22Rv1 (cell line): Measurements from ENCODE around the gene AMER1.
"Not testable (repeated sequence)": the region's sequence is repeated elsewhere in the genome, so short reads cannot be mapped to it uniquely, and the experiment has no call there.

Source experiments
- ZFX ChIP-seq: fragments of 450-650 bp; IDR thresholded peaks from 2 replicates; pipeline ENCODE4 v1.6.1; 2017; ENCODE audit warnings: antibody characterized with exemption, borderline replicate concordance
- TF ChIP-seq, protein P1 (sequence below): fragments of 450-650 bp; IDR thresholded peaks from 2 replicates; pipeline ENCODE4 v1.5.1; 2017; ENCODE audit warnings: mild to moderate bottlenecking

DNA sequence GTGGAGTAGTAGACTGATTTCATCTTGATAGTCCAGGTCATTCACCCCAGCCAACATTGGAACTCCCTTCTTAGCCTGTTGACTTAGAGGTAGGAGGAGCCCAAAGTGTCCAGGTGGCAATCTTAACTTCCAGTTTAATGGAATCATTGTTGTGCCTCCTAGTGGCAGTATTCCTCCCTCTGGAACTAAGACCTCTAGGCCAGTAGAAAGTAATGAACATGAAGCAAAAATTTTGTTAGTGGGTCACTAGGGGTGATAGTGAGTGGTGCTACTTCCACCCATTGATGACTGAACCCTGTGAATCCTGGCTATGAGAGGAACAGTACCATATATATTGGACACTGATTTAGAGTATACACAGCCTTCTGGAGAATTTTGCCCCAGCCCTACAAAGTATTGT, 8.5 kb upstream of the AMER1 start:
- TF ChIP-seq, protein P1, sequence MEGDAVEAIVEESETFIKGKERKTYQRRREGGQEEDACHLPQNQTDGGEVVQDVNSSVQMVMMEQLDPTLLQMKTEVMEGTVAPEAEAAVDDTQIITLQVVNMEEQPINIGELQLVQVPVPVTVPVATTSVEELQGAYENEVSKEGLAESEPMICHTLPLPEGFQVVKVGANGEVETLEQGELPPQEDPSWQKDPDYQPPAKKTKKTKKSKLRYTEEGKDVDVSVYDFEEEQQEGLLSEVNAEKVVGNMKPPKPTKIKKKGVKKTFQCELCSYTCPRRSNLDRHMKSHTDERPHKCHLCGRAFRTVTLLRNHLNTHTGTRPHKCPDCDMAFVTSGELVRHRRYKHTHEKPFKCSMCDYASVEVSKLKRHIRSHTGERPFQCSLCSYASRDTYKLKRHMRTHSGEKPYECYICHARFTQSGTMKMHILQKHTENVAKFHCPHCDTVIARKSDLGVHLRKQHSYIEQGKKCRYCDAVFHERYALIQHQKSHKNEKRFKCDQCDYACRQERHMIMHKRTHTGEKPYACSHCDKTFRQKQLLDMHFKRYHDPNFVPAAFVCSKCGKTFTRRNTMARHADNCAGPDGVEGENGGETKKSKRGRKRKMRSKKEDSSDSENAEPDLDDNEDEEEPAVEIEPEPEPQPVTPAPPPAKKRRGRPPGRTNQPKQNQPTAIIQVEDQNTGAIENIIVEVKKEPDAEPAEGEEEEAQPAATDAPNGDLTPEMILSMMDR, result peak; percentile 4; the same call in 1 of the 2 replicates
- not testable (repeated sequence) for TF ChIP-seq ZFX
